ENCODE measurements around the gene PRDM15. TPM values are rescaled to one million over a fixed set of nuclear protein-coding genes. Genes with fewer than 3 reads are reported as not detected.

The PRDM15 gene
- total RNA-seq, 1 experiment from 2014 or later: 9.9 TPM

- H3K4me1 ChIP-seq (ENCODE audit: insufficient read depth, low read length): peaks cover 13% of the 10 kb centered on the region; the same call in 1 of the 2 replicates
- H3K4me2 ChIP-seq (ENCODE audit: insufficient read depth, insufficient read length, low read length): no peak overlapping the region
- WGBS (ENCODE audit: extremely low coverage, insufficient read length, low lambda C conversion rate): no CpG with 5 or more reads among the region's 13 CpGs
- no peak overlapping the region for H3T11ph ChIP-seq (ENCODE audit: low read length)
- no peak overlapping the region for H3K56ac ChIP-seq (ENCODE audit: insufficient read length, low read depth, low read length)
- H2BK12ac ChIP-seq (ENCODE audit: insufficient read length, low read depth, low read length): no peak overlapping the region
- no peak overlapping the region for H3K4ac ChIP-seq (ENCODE audit: low read depth, low read length)
- TF ChIP-seq CTCF (conservative IDR thresholded peaks at IDR 0.05): no peak
- peak overlapping the region in 1 of 3 experiments; percentile 84; a peak in 1 of 7 replicates for H3K27ac Mint-ChIP-seq
- H3K23ac ChIP-seq (ENCODE audit: insufficient read length, low read depth, low read length): no peak overlapping the region
- H3K27ac ChIP-seq (ENCODE audit: insufficient read length, low read depth, low read length): no peak overlapping the region
- no peaks in the 10 kb centered on the region; the same call in 1 of the 2 replicates for H3K27me3 Mint-ChIP-seq (ENCODE audit: low read depth)
- H2AK5ac ChIP-seq (ENCODE audit: insufficient read length, low read length): no peak overlapping the region
- H3K9ac ChIP-seq (ENCODE audit: extremely low read depth, insufficient read length, low read length): no peak overlapping the region
- H3K14ac ChIP-seq (ENCODE audit: insufficient read depth, low read length): peak overlapping the region; percentile 52; the same call in 1 of the 2 replicates
- H2BK5ac ChIP-seq (ENCODE audit: insufficient read length, low read length): no peak overlapping the region
- H4K91ac ChIP-seq (ENCODE audit: insufficient read length, low read depth, low read length): no peak overlapping the region
- H4K5ac ChIP-seq (ENCODE audit: insufficient read length, low read depth, low read length): no peak overlapping the region
- peaks cover 0 to 5% (median 4%) of the 10 kb centered on the region in 3 experiments; a peak in 6 of 7 replicates for H3K36me3 Mint-ChIP-seq (ENCODE audit: insufficient read depth in 1 of 3, low read depth in 3 of 3)
- no peaks in the 10 kb centered on the region for H4K20me1 ChIP-seq (ENCODE audit: control insufficient read depth, insufficient read depth, insufficient read length)
- no peak overlapping the region for H2AFZ ChIP-seq (ENCODE audit: low read length)
- no peak overlapping the region for H2BK20ac ChIP-seq (ENCODE audit: low read depth, low read length, poor library complexity, severe bottlenecking)
- H4K8ac ChIP-seq (replicated peaks; ENCODE audit: insufficient read length, low read depth, low read length): no peak overlapping the region
- no peak for DNase-seq
- H2BK120ac ChIP-seq (ENCODE audit: low read depth, low read length, poor library complexity, severe bottlenecking): no peak overlapping the region
- no peaks in the 10 kb centered on the region for H3K23me2 ChIP-seq (ENCODE audit: insufficient read length, low read depth, low read length, poor library complexity, severe bottlenecking)
- H3K9me3 Mint-ChIP-seq: no peaks in the 10 kb centered on the region; a peak in 2 of 5 replicates
- H3K18ac ChIP-seq (ENCODE audit: insufficient read length, low read depth, low read length): peak overlapping the region; percentile 42
- no peaks in the 10 kb centered on the region for H3K79me2 ChIP-seq (ENCODE audit: insufficient read depth, low read length)
- H3K79me1 ChIP-seq (ENCODE audit: insufficient read depth, low read depth, low read length, poor library complexity, severe bottlenecking): no peaks in the 10 kb centered on the region
- peak overlapping the region in 1 of 2 experiments; percentile 26; a peak in 1 of 5 replicates for H3K4me3 Mint-ChIP-seq
- H2BK15ac ChIP-seq (ENCODE audit: low read depth, low read length): no peak overlapping the region
- no peaks in the 10 kb centered on the region; the same call in 1 of the 2 replicates for H3K27me3 ChIP-seq (ENCODE audit: insufficient read depth, low read length)
- H3K4me1 Mint-ChIP-seq: peaks cover 40 to 50% of the 10 kb centered on the region in 2 experiments
- H3K9me3 ChIP-seq (ENCODE audit: control insufficient read depth, low read depth, low read length): no peaks in the 10 kb centered on the region
Measured at GRCh38 chr21:41752231-41752681, 126.9 kb downstream of the PRDM15 start.

Data from H9 (cell line).